M059J (cell line): ENCODE data around the gene NUMB. TPM values are rescaled to one million over a fixed set of nuclear protein-coding genes. Genes with fewer than 3 reads are reported as not detected.
"Not testable (repeated sequence)": the region's sequence is repeated elsewhere in the genome, so short reads cannot be mapped to it uniquely, and the experiment has no call there.

Experiments
- DNase-seq: peaks from one replicate; pipeline ENCODE4 v3.0.0-alpha.2; 2012; ENCODE audit warnings: low read depth
- total RNA-seq: library from RNA; depleted of rRNA; stranded (reverse); fragments of >200 nt; shearing (Covaris generic); gene quantifications from 2 replicates; pipeline ENCODE4 v1.2.3, GENCODE V29; 2014

Gene NUMB
- total RNA-seq, 1 experiment from 2014 or later = 21.8 TPM

- no peak for DNase-seq
These were observed 7.6 kb upstream of the NUMB start for GRCh38 chr14:73465823-73466532.

DNA sequence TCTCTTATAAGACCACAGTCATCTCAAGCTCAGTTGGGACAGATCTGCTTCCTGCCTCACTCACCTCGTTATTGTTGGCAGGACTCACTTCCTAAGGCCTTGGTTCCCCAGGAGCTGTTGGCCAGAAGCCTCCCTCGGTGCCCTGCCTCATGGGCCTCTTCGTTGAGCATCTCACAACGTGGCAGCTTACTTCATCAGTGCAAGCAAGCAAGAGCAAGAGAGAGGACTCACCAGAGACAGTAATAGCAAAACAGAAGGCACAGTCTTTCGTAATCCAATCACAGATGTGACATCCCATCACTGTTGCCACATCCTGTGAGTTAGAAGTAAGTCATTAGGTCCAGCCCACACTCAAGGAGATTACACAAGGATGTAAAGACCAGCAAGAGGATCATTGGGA, 5.1 kb upstream of the NUMB start:
- DNase-seq = peak; percentile 81

- DNase-seq = peak; percentile 10
These were observed 4.5 kb upstream of the NUMB start for GRCh38 chr14:73462815-73463214.

- peak; percentile 55 for DNase-seq
These were observed 3.8 kb upstream of the NUMB start for GRCh38 chr14:73462048-73462715.

DNA sequence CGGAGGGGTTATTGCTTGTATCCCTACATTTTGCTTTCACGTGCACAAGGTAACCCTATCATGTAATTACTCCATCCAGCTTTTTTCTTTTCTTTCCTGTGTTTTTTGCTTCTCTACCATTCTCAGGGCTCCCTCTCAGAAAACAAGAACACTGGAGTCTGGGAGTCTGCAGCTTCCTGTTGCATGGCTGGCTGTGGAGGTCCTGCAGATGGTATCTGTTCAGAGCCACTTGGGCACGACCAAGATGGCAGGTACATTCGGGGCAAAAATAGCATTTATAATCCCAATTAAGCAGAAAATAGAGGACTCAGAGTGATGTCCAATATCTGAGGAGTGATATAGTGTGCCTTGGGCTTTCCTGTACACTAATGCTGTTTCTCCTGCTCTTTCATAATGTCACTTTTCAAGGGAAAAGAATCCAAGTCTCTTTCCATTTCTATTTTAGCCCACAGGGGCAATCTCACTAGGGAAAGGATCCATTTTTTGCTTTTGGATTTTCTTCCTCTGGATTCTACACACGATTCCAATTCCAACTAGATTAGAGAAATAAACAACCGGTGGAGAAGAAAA, 3.2 kb upstream of the NUMB start:
- DNase-seq = no peak

DNA sequence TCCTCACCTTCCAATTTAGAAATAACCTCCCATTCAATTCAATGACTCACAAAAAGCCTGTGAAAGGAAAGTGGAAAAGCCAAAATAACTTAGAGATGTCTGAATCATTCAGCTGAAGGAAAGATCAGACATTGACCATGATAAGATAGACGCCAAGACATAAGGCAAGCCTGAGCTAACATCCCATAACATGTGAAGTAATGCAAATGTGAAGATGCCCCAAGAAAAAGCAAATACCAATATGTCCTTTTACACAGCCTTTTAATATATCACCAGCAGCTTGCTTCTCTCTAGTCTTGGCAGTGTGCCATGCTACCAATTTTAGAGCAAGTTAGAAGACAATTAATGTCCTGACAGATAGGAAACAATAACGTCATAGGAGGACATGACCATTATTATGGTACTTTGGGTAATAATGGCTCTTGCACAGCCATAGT, 2.4 kb upstream of the NUMB start:
- peak; percentile 67 for DNase-seq

DNA sequence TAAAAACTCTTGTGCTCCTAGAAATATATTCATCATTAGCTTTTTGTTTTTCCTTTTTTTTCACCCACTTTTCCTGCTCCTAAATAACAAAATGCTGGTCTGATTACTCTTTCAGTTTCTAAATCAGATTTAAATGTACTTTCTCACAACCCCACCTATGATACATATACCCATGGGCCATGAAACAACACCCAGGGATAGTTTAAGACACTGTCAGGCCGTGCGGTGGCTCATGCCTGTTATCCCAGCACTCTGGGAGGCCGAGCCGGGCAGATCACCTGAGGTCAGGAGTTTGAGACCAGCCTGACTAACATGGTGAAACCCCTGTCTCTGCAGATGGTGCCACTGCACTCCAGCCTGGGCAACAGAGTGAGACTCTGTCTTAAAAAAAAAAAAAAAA, 1.6 kb upstream of the NUMB start:
- no peak for DNase-seq

DNA sequence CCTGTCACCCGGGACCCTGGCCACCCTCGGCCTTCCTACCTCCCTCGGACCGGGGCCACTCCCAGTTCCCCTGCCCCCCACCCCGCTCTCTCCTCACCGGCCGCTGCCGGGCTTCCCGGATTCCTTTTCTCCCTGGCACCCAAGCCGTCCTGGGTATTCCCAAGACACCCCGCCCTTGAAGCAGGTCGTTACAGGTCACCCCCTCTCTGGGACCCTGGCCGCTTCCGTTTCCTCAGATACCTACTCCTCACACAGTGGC, 493 bp downstream of the NUMB start:
- peak; percentile 32 for DNase-seq

DNA sequence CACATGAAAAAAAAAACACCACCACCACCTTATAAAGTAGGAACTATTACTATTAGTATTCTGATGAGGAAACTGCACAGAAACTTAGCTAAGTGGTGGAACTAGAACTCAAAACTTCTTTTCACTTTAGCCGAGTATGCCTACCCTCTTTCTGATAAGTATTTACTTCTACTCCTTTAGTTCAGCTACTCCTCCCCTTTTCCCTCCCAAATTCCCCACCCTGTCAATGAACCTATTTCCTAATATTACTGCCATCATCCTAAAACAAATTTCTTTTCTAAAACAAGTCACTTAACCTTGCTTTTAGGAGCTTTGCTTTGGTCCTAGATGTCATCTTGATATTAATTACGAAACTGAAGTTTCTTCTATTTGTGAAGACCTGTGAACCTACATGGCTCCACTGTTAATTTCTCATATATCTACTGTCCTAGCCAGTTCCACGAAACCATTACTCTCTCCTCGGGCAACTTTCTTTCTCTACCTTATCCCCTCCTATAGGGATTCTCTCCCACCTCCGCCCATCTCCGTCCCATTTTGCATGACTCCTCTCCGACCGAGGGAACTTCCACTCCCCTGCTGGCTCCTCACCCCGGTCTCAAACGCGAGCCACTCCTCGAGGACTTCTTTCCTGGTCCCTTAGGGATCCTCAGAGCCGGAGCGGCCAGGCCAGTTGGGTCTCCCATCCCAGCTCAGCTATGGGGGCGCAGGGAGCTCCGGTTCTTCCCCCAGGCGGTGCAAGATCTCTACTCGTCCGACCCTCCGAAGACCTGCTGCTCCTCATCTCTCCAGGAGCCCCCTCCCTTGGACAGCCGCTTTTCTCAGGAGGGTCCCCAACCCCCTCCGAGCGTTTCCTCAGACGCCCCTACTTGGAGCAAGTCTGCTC, 1.1 kb downstream of the NUMB start:
- DNase-seq = peak; percentile 54

DNA sequence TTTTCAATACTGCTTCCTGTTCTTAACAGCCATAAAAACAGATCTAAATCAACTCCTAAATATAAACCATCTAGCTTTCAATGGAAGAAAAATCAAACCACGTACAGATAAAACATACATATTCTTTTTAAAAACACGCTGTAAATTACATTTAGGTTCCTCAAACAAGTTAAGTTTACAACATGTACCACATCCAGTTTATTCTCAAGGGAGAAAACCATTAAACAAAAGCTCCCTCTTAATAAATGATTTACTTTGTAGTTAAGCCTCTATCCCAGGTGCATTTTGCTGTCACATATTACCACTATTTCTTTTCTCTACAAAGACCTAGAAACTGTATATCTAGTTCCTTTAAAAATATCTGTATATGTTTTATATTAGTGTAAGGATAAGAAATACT, 3.1 kb downstream of the NUMB start:
- no peak for DNase-seq

DNA sequence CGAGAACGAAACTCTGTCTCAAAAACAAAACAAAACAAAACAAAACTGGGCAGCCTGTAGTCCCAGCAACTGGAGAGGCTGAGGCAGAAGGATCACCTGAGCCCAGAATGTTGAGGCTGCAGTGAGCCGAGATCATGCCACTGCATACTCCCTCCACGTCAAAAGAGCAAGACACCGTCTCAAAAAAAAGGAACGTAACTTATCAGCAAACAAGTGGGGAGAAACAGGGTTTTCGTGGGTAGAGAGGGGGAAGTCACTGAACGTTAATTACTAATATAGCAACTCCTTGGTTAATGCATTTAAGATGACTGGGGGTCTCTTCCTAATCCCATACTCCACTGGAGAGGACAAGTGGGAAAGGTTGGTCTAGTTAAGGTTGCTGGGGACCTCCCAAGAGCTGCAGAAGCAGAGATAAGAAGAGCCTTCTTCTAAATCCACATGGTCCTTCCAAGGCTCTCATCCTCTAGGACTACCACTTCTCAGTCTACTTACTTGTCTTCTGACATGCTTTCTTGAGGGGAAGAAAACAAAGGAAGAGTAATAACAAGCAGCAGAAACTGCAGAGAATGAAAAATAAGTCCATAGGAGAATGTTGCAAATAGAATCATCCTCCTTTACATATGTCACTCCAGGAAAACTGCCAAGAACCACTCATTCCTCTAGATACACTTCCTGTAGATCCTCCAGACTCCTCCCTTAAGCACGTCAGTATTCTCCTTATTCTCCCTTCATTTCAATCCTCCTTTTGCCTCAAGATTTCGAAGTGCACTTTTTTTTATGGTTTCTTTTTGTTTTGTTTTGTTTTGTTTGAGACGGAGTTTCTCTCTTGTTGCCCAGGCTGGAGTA, 5.8 kb downstream of the NUMB start:
- peak; percentile 66 for DNase-seq

- DNase-seq = no peak
These were observed 14.6 kb downstream of the NUMB start for GRCh38 chr14:73443758-73444157.

GRCh38 chr14:73441286-73441685, 17.1 kb downstream of the NUMB start:
- no peak for DNase-seq

GRCh38 chr14:73438993-73439392, 19.4 kb downstream of the NUMB start:
- no peak for DNase-seq

DNA sequence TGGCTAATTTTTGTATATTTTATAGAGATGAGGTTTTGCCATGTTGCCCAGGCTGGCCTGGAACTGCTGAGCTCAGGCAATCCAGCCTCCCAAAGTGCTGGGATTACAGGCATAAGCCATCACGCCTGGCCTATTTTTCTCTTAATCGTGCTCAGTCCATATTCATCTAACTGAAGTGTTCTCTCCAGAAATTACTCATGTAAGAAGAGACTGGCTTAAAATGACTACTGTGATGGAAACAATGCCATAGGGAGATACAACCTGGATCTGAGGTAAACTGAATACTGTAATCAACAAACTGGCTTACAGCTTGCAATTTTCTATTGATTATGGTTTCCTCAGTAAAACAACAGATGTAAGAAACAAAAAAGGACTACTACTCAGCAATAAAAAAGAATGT, 21.1 kb downstream of the NUMB start:
- DNase-seq = no peak

DNA sequence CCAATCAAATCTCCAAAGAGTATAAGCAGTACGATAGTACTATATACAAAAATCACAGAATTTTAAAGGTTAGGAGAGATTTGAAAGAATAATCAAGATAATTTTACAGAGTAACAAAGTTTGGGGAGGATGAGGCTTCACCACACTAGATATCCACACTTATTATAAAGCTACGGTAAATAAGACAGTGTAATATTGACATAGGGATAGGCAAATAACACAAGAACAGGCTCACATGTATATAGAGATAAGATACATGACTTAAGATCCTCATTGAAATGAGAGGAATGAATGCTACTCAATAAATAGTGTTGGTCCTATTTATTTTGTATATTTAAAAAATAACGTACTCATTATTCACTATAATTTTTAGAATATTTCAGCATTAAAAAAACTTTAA, 26.2 kb downstream of the NUMB start:
- DNase-seq = no peak

- no peak for DNase-seq
These were observed 30.0 kb downstream of the NUMB start for GRCh38 chr14:73428353-73428824.

DNA sequence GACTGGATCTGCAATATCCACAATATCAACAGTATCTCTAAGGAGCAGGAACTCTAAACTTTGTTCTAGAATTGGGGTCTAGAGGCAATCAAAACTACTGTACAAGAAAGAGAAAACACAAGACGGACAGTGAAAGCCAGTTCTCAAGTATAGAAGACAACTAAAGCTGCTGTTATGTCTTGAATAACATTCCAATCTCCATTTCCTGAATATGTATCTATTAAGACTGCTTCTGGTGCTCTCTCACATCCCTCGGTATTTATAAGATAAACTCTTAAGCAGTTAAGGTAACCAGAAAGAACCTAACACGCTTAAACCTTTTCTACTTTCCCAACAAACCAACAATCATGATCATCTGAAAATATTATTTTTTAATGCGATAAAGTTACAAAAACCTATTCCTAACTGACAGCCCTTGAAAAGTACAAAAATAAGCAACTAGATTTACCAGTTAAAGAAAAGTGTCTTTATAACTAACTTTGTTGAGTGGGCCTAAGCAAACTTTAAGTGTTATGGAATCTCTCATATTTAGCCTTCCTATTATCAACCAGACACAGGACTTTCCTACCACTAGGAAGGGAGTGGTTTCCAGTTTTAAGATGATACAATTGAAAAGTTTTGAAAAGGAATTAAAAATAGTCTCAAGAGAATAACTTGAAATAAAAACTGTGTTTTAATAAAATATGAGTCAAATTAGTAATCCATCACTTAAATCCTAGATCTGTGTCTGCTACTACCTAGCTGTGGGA, 30.7 kb downstream of the NUMB start:
- no peak for DNase-seq

GRCh38 chr14:73426877-73427276, 31.5 kb downstream of the NUMB start:
- DNase-seq = peak; percentile 94

DNA sequence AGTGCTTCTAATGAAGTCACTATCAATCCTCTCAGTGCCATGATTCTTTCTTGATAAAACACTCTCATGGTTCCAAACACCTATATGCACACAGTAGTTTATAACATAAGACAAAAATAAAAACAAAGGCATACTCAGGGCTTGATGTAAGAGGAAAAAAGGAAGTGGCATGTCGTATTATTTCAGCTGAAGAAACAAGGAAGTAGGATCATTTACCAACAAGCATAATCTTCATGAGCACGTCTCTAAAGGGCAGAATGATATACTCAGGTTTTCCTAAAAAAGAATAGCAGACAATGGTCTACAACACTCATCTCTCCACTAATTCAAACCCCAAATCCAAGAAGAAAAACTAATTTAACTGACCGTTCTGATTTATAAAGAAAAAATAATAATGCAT, 33.9 kb downstream of the NUMB start:
- no peak for DNase-seq

GRCh38 chr14:73423092-73423491, 35.3 kb downstream of the NUMB start:
- not testable (repeated sequence) for DNase-seq
